ENCODE results near the gene ALK.

Gene ALK

DNA sequence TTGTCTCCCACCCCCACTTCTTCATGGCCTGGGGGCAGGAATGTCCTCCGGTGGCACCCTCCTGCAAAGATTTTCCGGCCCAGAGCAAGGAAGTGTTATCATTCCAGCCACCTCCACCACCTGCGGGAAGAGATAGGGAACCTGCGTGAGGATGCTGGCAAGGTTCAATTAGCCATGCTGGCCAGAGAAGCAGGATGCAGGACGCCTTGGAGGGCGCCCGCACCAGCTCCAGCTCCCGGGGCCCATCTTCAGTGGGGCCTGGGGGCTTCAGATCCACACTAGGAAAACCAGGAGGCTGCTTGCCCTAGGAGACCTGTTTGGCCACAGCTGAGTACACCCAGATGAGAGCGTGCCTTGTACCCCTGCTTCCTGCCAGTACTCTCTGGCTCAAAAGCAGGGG lies 692.4 kb downstream of the ALK start:
- TF ChIP-seq, protein P1, sequence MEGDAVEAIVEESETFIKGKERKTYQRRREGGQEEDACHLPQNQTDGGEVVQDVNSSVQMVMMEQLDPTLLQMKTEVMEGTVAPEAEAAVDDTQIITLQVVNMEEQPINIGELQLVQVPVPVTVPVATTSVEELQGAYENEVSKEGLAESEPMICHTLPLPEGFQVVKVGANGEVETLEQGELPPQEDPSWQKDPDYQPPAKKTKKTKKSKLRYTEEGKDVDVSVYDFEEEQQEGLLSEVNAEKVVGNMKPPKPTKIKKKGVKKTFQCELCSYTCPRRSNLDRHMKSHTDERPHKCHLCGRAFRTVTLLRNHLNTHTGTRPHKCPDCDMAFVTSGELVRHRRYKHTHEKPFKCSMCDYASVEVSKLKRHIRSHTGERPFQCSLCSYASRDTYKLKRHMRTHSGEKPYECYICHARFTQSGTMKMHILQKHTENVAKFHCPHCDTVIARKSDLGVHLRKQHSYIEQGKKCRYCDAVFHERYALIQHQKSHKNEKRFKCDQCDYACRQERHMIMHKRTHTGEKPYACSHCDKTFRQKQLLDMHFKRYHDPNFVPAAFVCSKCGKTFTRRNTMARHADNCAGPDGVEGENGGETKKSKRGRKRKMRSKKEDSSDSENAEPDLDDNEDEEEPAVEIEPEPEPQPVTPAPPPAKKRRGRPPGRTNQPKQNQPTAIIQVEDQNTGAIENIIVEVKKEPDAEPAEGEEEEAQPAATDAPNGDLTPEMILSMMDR (conservative IDR thresholded peaks at IDR 0.05) = no peak
- no peak overlapping the region for H3K27ac ChIP-seq

DNA sequence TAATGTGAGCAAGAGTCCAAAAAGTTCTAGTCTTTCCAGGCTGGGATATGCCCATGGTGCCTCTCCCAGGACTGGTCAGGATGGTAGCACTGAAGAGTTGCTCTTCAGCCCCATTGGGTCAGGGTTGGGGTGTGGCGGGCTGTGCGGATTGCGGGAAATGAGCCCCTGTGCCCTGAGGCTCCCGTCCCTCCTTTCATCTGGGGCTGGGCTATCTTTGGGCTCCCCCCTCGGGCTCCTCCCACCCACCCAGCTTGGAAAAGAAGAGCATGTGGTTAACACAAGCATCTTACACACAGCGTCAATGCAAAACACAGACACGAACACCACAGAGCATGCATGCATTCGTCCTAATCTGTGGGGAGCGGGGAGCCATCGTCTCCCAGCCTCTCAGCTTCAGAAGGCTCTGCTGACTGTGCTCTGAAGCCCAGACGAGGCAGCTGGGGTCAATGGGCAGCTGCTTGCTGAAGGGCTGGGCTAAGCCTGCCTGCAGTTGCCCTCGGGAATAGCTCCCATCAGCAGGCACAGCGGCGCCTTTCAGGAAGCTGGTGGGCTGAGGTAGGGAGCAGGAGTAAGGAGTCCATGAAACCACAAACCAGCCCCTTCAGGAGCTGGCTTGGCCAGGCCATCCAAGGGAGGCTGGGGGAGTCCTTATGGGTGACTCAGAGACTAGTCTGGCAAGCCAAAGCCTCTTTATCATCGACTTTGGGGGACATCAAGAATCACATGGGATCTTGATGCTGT lies 693.3 kb downstream of the ALK start:
- no peak overlapping the region for H3K27ac ChIP-seq
- TF ChIP-seq, protein P1 (conservative IDR thresholded peaks at IDR 0.05) = no peak

DNA sequence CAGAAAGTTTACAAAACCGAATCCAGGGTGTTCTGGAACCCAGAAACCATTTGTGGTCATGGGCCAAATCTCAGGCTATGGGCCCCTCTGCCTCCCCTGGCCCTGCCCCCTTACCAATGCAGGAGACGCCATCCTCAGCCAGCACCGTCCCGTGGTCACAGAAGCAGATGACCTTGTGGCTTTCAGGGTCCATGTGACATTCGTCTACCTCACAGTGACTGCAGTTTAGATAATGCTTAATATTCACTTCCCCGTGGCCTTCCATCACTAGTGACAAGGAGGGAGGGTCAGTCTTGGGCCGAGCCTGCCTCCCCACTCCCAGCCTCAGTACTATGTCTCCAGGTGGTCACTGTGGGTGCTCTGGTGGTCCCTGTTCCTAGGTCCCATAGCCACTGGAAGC lies 694.6 kb downstream of the ALK start:
- TF ChIP-seq, protein P1 (conservative IDR thresholded peaks at IDR 0.05) = no peak
- no peak overlapping the region for H3K27ac ChIP-seq

DNA sequence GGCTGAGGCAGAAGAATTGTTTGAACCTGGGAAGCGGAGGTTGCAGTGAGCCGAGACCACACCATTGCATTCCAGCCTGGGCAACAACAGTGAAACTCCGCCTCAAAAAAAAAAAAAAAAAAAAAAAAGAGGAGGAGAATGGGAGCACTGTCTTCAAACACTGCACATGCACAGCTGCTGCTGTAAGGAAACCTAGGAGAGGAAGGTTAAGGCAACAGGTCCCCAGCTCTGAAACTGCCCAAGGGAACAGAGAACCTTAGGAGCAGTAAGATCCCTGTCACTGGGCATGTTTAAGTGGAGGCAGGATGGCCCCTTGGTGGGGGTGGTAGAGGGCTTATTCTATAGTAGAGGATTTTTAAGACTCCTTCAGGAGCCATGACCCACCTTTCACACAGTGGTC lies 695.0 kb downstream of the ALK start:
- no peak overlapping the region for H3K27ac ChIP-seq

DNA sequence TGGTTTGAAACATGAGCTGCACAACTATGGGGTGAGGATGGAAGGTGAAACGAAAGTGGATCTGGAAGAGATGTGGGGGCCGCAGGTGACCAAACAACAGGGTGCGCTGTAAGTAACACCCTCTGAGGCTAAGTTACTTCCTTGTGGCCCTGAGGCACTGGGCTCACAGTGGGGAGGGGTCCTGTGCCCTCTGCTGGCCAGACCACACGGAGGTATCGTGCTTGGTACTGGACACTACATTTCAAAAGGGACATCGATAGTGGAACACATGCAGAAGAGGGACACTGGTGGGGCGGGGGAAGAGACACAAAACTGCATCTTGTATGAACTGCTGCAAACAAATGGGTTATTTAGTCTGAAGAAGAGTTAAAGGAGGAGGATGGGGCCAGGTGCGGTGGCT lies 695.6 kb downstream of the ALK start:
- TF ChIP-seq, protein P1 (conservative IDR thresholded peaks at IDR 0.05) = peak; percentile 22
- H3K27ac ChIP-seq = no peak overlapping the region

More for the DNA sequence above, 695.0 kb downstream of the ALK start:
- TF ChIP-seq, protein P1 (conservative IDR thresholded peaks at IDR 0.05) = no peak

DNA sequence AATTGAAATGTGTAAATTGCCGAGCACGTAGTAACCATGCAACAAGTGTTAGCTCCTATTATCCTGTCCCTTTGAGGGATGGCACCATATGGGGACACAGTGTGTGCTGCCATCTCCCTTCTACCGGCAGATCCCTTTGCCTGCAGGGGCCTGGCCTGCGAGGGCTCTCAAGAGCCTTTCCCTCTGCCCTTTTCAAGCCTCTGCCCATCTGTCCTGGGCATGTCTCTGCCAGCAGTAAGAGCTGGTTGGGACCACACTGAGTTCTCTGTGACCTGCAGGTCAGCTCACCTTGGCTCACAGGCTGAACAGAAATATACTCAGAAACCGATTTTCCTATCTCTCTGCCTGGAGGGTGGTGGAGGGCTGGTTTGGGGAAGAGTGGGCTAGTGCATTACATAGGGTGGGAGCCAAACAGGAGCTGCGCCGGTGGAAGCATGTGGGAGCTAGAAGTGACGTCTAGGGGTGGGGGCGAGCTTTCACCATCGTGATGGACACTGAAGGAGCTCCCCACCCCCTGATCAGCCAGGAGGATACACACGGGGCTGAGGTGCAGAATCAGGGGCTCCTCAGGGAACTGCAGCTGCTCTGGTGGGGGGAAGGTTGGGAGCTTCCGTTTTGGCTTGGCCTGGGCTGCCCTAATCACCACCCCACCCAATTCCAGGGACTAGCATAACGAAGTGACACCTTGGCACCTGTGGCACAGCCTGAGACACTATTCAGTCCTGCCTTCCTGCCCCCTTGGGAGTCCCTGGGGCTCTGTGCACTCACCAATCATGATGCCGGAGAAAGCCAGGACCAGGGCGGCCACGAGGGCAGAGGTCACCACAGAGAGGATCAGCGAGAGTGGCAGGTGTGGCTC lies 696.5 kb downstream of the ALK start:
- TF ChIP-seq, protein P1 (conservative IDR thresholded peaks at IDR 0.05) = no peak

DNA sequence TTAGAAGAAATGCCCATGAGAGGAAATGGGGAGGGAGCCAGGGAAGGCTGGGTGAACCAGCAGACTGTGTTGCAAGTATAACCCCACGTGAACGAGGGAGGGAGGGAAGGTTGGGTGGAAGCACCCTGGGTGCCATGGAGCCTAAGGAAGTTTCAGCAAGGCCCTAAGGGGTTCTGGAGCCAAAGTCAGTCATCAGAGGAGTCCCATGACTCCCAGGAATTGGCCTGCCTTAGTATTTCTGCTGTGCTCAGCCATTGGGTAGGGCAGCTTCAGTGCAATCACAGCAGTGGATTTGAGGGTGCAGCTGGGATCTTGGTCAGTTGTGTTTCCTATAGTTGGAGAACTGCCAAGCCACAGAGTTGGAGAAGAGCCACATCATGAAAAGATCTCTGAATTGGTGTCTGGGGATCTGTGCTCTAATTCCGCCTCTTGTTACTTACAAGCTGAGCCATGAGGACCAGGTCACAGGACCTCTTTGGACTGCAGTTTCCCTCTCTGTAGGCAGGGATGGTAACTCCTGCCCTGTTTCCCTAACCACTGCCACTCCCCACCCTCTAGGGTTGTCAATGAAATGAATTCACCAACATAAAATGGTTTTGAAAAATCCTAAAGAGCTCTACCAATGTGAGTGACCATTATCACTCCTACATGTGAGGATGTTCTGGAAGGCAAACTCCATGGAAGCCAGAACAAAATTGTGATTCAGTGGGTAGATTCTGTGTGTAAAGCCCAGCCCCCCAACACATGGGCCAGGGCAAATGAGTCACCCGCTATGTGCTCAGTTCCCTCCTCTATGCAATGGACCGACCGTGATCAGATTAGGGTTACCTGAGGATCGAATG lies 697.3 kb downstream of the ALK start:
- TF ChIP-seq, protein P1 (conservative IDR thresholded peaks at IDR 0.05) = no peak

More for the DNA sequence above, 696.5 kb downstream of the ALK start:
- no peak overlapping the region for H3K27ac ChIP-seq

More for the DNA sequence above, 697.3 kb downstream of the ALK start:
- H3K27ac ChIP-seq = no peak overlapping the region
